Measurements from ENCODE around the gene TTBK2. TPM values are rescaled to one million over a fixed set of nuclear protein-coding genes. Genes with fewer than 3 reads are reported as not detected.

The TTBK2 gene
- polyA plus RNA-seq, 1 donor from 2014 or later, result 15.2 TPM

DNA sequence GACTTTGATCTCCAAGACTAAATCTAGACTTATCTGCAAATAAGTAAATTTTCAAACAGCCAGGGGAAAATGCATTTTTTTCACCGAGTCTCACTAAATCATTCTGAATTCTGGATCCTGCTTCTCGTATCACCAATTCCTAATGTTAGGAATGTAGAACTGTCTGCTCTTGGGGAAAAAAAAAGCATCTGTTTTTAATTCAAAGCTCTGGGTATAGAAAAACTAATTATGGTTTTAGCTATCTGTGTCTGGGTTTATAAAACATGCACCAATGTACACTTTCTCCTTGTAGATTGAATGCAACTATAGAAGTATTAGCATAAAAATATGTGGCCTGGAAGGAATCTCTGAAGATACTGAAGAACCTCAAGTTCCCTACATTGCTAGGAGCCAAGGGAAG is 178.9 kb downstream of the TTBK2 start:
- H3K4me2 ChIP-seq (ENCODE audit: low read length), result no peak overlapping the region

DNA sequence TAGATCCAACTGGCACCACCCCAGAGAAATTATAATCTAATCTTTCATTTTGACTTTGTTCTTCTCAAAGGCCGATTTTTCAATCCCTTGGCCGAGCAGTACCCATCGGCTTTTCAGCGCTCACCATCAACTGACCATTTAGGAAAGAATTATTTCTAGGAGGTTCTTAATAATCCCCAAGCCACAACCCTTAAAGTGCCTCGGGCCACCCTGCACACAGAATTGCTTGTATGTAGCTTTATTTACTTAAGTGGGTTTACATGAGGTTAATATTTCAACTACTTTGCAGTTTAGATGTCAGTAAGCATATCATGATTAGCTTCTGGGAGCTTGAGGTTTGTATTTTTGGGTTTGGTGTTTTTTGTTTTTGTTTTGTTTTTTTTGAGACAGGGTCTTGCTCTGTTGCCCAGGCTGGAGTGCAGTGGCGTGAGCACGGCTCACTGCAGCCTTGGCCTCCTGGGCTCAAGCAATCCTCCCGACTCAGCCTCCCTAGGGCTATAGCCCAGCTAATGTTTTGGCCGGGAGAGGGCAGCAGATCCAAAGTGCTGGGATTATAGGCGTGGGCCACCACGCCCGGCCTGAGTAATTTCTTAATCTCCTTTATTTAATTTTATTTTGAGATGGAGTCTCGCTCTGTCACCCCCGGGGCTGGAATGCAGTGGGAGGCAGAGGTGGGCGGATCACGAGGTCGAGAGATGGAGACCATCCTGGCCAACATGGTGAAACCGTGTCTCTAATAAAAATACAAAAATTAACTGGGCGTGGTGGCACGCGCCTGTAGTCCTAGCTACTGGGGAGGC is 182.8 kb downstream of the TTBK2 start:
- Histone ChIP-seq H3K9me2 (ENCODE audit: insufficient read depth, low read length) (no peaks in the 10 kb centered on the region), H2AFZ (ENCODE audit: low read depth, low read length) (peak overlapping the region; percentile 96), H4K20me1 (ENCODE audit: insufficient read depth) (no peaks in the 10 kb centered on the region), H3F3A (ENCODE audit: insufficient read depth, low read length, poor library complexity, severe bottlenecking) (no peaks in the 10 kb centered on the region), H3K4me3 (ENCODE audit: low read length) (peak overlapping the region; percentile 80), H3K27ac (ENCODE audit: low read length) (peak overlapping the region; percentile 76), H3K79me2 (replicated peaks; ENCODE audit: insufficient read depth, low read length) (peaks cover 8% of the 10 kb centered on the region), H3K36me3 (ENCODE audit: insufficient read depth, low read length) (no peaks in the 10 kb centered on the region), H3K4me2 (ENCODE audit: low read length) (peak overlapping the region; percentile 69), H3K9me3 (ENCODE audit: low read length) (no peaks in the 10 kb centered on the region), H3K9ac (ENCODE audit: low read length) (peak overlapping the region; percentile 82), H3K27me3 (ENCODE audit: insufficient read depth, low read depth, low read length) (no peaks in the 10 kb centered on the region)
- TF ChIP-seq REST (IDR thresholded peaks at IDR 0.05; ENCODE audit: borderline replicate concordance), result no peak
- no peak for TF ChIP-seq RAD21 (conservative IDR thresholded peaks at IDR 0.05)
- no peak for TF ChIP-seq SMC3 (conservative IDR thresholded peaks at IDR 0.05; ENCODE audit: poor library complexity)
- no peak for TF ChIP-seq POLR2AphosphoS5 (IDR thresholded peaks at IDR 0.05)
- TF ChIP-seq EZH2 (IDR thresholded peaks at IDR 0.05; ENCODE audit: borderline replicate concordance, insufficient read depth, low read length, poor library complexity, severe bottlenecking), result no peak
- TF ChIP-seq EP300 (conservative IDR thresholded peaks at IDR 0.05; ENCODE audit: poor library complexity, severe bottlenecking), result no peak
- no peak for TF ChIP-seq MXI1 (conservative IDR thresholded peaks at IDR 0.05; ENCODE audit: poor library complexity, severe bottlenecking)
- no peak for TF ChIP-seq CTCF (IDR thresholded peaks at IDR 0.05; ENCODE audit: poor library complexity, severe bottlenecking)
- TF ChIP-seq TAF1 (IDR thresholded peaks at IDR 0.05; ENCODE audit: low read depth), result no peak

More for the DNA sequence above, 178.9 kb downstream of the TTBK2 start:
- TF ChIP-seq SMC3 (conservative IDR thresholded peaks at IDR 0.05; ENCODE audit: poor library complexity), result no peak
- TF ChIP-seq MXI1 (conservative IDR thresholded peaks at IDR 0.05; ENCODE audit: poor library complexity, severe bottlenecking), result no peak
- H2AFZ ChIP-seq (ENCODE audit: low read depth, low read length), result no peak overlapping the region
- H4K20me1 ChIP-seq (ENCODE audit: insufficient read depth), result no peaks in the 10 kb centered on the region
- no peaks in the 10 kb centered on the region for H3K9me2 ChIP-seq (ENCODE audit: insufficient read depth, low read length)
- H3K9me3 ChIP-seq (ENCODE audit: low read length), result no peaks in the 10 kb centered on the region
- no peaks in the 10 kb centered on the region for H3K36me3 ChIP-seq (ENCODE audit: insufficient read depth, low read length)
- no peak overlapping the region for H3K27ac ChIP-seq (ENCODE audit: low read length)
- no peak overlapping the region for H3K4me3 ChIP-seq (ENCODE audit: low read length)
- H3K27me3 ChIP-seq (ENCODE audit: insufficient read depth, low read depth, low read length), result no peaks in the 10 kb centered on the region
- H3F3A ChIP-seq (ENCODE audit: insufficient read depth, low read length, poor library complexity, severe bottlenecking), result no peaks in the 10 kb centered on the region
- no peak overlapping the region for H3K9ac ChIP-seq (ENCODE audit: low read length)
- peaks cover 2% of the 10 kb centered on the region for H3K79me2 ChIP-seq (replicated peaks; ENCODE audit: insufficient read depth, low read length)
